ENCODE data around the gene MRPL3. TPM values are rescaled to one million over a fixed set of nuclear protein-coding genes. Genes with fewer than 3 reads are reported as not detected.

Gene MRPL3
- total RNA-seq, 4 donors from 2014 or later, result 23.9 to 64.3 (median 37.4) TPM

DNA sequence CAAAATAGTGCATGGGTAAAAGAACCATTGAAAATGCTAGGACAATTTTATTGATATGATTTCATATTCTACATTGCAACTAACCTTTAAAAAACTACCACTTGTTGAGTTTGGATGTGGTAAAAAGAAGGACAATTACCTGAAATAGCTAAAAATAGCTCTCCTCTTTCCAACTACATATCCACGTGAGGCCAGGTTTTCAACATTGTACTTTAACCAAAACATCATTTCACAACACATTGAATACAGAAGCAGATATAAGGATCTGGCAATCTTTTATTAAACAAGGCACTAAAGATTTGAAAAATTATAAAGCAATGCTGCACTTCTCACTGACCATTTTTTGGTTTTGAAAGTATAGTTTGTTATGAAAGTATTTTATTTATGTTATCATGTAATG lies 28.1 kb upstream of the MRPL3 start:
- no peaks in the 10 kb centered on the region for H3K36me3 ChIP-seq
- in situ Hi-C loops (cut with MboI; ENCODE audit: low pct_ligation_motif_present in 1 of 4, low pct_unique_long_range_greater_than_20kb in 1 of 4, low sequenced_read_pairs in 3 of 4) (no loop called here), intact Hi-C loops (cut with DNase I; ENCODE audit: low total_unique reads) (no loop called here)
- TF ChIP-seq, protein P1, sequence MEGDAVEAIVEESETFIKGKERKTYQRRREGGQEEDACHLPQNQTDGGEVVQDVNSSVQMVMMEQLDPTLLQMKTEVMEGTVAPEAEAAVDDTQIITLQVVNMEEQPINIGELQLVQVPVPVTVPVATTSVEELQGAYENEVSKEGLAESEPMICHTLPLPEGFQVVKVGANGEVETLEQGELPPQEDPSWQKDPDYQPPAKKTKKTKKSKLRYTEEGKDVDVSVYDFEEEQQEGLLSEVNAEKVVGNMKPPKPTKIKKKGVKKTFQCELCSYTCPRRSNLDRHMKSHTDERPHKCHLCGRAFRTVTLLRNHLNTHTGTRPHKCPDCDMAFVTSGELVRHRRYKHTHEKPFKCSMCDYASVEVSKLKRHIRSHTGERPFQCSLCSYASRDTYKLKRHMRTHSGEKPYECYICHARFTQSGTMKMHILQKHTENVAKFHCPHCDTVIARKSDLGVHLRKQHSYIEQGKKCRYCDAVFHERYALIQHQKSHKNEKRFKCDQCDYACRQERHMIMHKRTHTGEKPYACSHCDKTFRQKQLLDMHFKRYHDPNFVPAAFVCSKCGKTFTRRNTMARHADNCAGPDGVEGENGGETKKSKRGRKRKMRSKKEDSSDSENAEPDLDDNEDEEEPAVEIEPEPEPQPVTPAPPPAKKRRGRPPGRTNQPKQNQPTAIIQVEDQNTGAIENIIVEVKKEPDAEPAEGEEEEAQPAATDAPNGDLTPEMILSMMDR (IDR thresholded peaks at IDR 0.05), result no peak
- TF ChIP-seq POLR2AphosphoS5 (IDR thresholded peaks at IDR 0.05) (no peak), EP300 (IDR thresholded peaks at IDR 0.05; ENCODE audit: low read depth) (no peak), POLR2A (IDR thresholded peaks at IDR 0.05) (no peak)
- WGBS, 2 donors (ENCODE audit: low coverage in 1 of 2), result 52 to 70% methylated on average over 1 of the region's 1 CpG
- H3K4me3 ChIP-seq, result no peak overlapping the region
- no peak for DNase-seq
- H3K4me1 ChIP-seq, result no peaks in the 10 kb centered on the region
- H3K27me3 ChIP-seq, result peaks cover 30% of the 10 kb centered on the region
- no peaks in the 10 kb centered on the region for H3K9me3 ChIP-seq
- H3K27ac ChIP-seq, result no peak overlapping the region

DNA sequence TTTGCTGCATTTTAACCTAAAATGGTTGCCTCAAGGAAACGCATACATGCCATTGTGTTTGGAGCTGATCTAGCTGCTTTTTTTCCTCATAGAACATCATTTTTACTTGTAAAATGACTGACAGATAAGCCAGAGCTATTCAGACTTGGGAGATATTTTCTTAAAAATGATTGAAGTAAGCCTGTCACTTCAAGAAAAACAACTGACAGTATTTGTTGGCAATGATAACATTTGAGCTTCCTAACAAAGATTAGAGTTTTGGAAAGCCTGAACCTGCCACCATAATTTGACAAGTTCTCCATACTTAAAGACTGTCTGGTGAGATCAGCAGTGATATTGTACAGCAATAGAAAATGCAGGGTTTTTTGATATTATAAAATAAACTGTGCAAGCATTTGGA lies 27.6 kb upstream of the MRPL3 start:
- no peak overlapping the region for H3K4me3 ChIP-seq
- WGBS, 2 donors (ENCODE audit: low coverage in 1 of 2), result 88 to 92% methylated on average over 1 of the region's 1 CpG
- no peak for DNase-seq
- no peak overlapping the region for H3K27ac ChIP-seq
- H3K9me3 ChIP-seq, result no peaks in the 10 kb centered on the region
- intact Hi-C loops (cut with DNase I; ENCODE audit: low total_unique reads) (no loop called here), in situ Hi-C loops (cut with MboI; ENCODE audit: low pct_ligation_motif_present in 1 of 4, low pct_unique_long_range_greater_than_20kb in 1 of 4, low sequenced_read_pairs in 3 of 4) (no loop called here)
- no peaks in the 10 kb centered on the region for H3K36me3 ChIP-seq
- no peak for TF ChIP-seq POLR2AphosphoS5 (IDR thresholded peaks at IDR 0.05)
- TF ChIP-seq, protein P1 (IDR thresholded peaks at IDR 0.05), result no peak
- TF ChIP-seq POLR2A (IDR thresholded peaks at IDR 0.05), result no peak
- no peak for TF ChIP-seq EP300 (IDR thresholded peaks at IDR 0.05; ENCODE audit: low read depth)
- H3K27me3 ChIP-seq, result peaks cover 30% of the 10 kb centered on the region
- H3K4me1 ChIP-seq, result no peaks in the 10 kb centered on the region

DNA sequence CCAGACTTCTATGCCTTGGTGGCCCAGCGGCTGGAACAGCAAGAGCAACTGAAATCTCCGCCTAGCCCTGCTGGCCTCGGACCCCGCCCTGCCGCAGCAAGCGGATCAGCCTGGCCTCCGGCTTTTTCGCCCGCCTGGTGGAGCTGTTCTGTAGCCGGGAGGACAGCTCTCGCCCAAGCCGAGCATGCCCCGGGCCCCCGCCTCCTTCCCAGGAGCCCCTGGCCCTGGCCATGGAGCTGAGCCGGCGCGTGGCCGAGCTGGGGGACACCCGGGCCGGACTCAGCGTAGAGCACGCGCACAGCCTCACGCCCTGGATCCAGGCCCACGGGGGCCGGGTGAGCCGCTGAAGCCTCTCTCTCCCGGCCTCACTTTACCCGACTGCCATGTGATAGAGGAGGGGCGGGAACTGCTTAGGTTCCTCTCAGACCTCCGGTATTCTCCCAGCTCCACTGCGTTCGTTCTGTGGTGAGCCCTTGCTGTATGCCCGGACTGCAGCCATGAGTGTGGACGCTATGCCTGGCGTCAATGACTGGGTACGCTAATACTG lies 24.1 kb upstream of the MRPL3 start:
- intact Hi-C loops (cut with DNase I; ENCODE audit: low total_unique reads) (no loop called here), in situ Hi-C loops (cut with MboI; ENCODE audit: low pct_ligation_motif_present in 1 of 4, low pct_unique_long_range_greater_than_20kb in 1 of 4, low sequenced_read_pairs in 3 of 4) (no loop called here)
- no peaks in the 10 kb centered on the region for H3K9me3 ChIP-seq
- TF ChIP-seq POLR2A (IDR thresholded peaks at IDR 0.05) (no peak), POLR2AphosphoS5 (IDR thresholded peaks at IDR 0.05) (no peak), EP300 (IDR thresholded peaks at IDR 0.05; ENCODE audit: low read depth) (no peak)
- TF ChIP-seq, protein P1 (IDR thresholded peaks at IDR 0.05), result peak in 1 of 5 experiments; percentile 16
- no peak for DNase-seq
- H3K27me3 ChIP-seq, result peaks cover 30% of the 10 kb centered on the region
- H3K27ac ChIP-seq, result no peak overlapping the region
- H3K36me3 ChIP-seq, result no peaks in the 10 kb centered on the region
- 38% methylated on average over 37 of the region's 37 CpGs; no CpG with 5 or more reads in 1 of the 2 donors for WGBS, 2 donors (ENCODE audit: low coverage in 1 of 2)
- H3K4me1 ChIP-seq, result no peaks in the 10 kb centered on the region
- H3K4me3 ChIP-seq, result peak overlapping the region in 2 of 4 donors; percentile 12 to 38

DNA sequence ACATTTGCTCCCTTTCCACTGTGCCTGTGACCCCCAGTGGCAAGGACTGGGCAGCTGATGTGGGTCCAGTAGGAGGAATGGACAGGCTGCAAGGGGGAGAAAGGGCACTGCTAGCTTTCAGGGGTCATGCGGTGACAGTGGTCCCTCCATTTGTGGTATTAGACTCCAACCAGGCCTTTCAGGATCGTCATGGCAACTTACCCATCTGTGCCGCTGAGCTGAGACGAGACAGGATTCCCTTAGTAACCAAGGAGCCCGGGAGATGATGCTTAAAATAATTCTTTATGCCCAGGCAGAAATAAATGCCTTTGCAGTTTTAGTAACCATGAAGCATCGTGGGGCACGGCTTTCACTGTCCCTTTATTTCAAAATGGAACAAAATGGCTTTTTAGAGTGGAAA lies 15.9 kb upstream of the MRPL3 start:
- Histone ChIP-seq H3K27me3 (no peaks in the 10 kb centered on the region), H3K4me1 (no peaks in the 10 kb centered on the region), H3K27ac (no peak overlapping the region), H3K36me3 (no peaks in the 10 kb centered on the region), H3K9me3 (no peaks in the 10 kb centered on the region), H3K4me3 (no peak overlapping the region)
- in situ Hi-C loops (cut with MboI; ENCODE audit: low pct_ligation_motif_present in 1 of 4, low pct_unique_long_range_greater_than_20kb in 1 of 4, low sequenced_read_pairs in 3 of 4), result loop anchor here in 1 of 4 donors (25.0 kb wide), 1 partner anchor 481 kb away; the partner anchor contains the start of genes ASTE1 and NEK11
- intact Hi-C loops (cut with DNase I; ENCODE audit: low total_unique reads), result no loop called here
- no peak for DNase-seq
- no peak for TF ChIP-seq POLR2AphosphoS5 (IDR thresholded peaks at IDR 0.05)
- TF ChIP-seq, protein P1 (IDR thresholded peaks at IDR 0.05), result no peak
- TF ChIP-seq POLR2A (IDR thresholded peaks at IDR 0.05), result no peak
- TF ChIP-seq EP300 (IDR thresholded peaks at IDR 0.05; ENCODE audit: low read depth), result no peak
- WGBS, 2 donors (ENCODE audit: low coverage in 1 of 2), result 88% methylated on average over 7 of the region's 7 CpGs; no CpG with 5 or more reads in 1 of the 2 donors

Measured in transverse colon (tissue), 4 donors.